ENCODE measurements around the gene CAB39.

Gene CAB39

GRCh38 chr2:230761704-230762103 lies 49.1 kb downstream of the CAB39 start:
- peaks cover 2 to 28% (median 24%) of the 10 kb centered on the region in 5 donors for H3K4me1 ChIP-seq (ENCODE audit: control insufficient read depth in 5 of 5, insufficient read depth in 5 of 5, low read length in 5 of 5)
- H3K27me3 ChIP-seq (ENCODE audit: control insufficient read depth in 5 of 5, insufficient read depth in 4 of 5, low read length in 5 of 5) = no peaks in the 10 kb centered on the region
- peaks cover 17 to 49% (median 25%) of the 10 kb centered on the region in 5 donors for H3K36me3 ChIP-seq (ENCODE audit: control insufficient read depth in 5 of 5, insufficient read depth in 5 of 5, low read length in 5 of 5)
- no peak overlapping the region for H3K27ac ChIP-seq (ENCODE audit: low read depth, low read length)
- H3K9me3 ChIP-seq (ENCODE audit: control insufficient read depth in 5 of 5, low read length in 5 of 5) = no peaks in the 10 kb centered on the region
- no peak overlapping the region for H3K9ac ChIP-seq (ENCODE audit: low read length in 5 of 5)
- no peak overlapping the region for H3K4me3 ChIP-seq (ENCODE audit: low read depth in 1 of 5, low read length in 5 of 5)

- H3K4me3 ChIP-seq (ENCODE audit: low read depth in 1 of 5, low read length in 5 of 5) = no peak overlapping the region
- peaks cover 18 to 54% (median 31%) of the 10 kb centered on the region in 5 donors for H3K36me3 ChIP-seq (ENCODE audit: control insufficient read depth in 5 of 5, insufficient read depth in 5 of 5, low read length in 5 of 5)
- H3K4me1 ChIP-seq (ENCODE audit: control insufficient read depth in 5 of 5, insufficient read depth in 5 of 5, low read length in 5 of 5) = peaks cover 2 to 23% (median 21%) of the 10 kb centered on the region in 5 donors
- H3K27me3 ChIP-seq (ENCODE audit: control insufficient read depth in 5 of 5, insufficient read depth in 4 of 5, low read length in 5 of 5) = no peaks in the 10 kb centered on the region
- H3K9me3 ChIP-seq (ENCODE audit: control insufficient read depth in 5 of 5, low read length in 5 of 5) = no peaks in the 10 kb centered on the region
- no peak overlapping the region for H3K9ac ChIP-seq (ENCODE audit: low read length in 5 of 5)
- H3K27ac ChIP-seq (ENCODE audit: low read depth, low read length) = no peak overlapping the region
Measured at GRCh38 chr2:230762317-230762896, 49.8 kb downstream of the CAB39 start.

GRCh38 chr2:230764346-230764745 lies 51.7 kb downstream of the CAB39 start:
- no peaks in the 10 kb centered on the region for H3K27me3 ChIP-seq (ENCODE audit: control insufficient read depth in 5 of 5, insufficient read depth in 4 of 5, low read length in 5 of 5)
- no peak overlapping the region for H3K27ac ChIP-seq (ENCODE audit: low read depth, low read length)
- H3K4me3 ChIP-seq (ENCODE audit: low read depth in 1 of 5, low read length in 5 of 5) = no peak overlapping the region
- H3K9me3 ChIP-seq (ENCODE audit: control insufficient read depth in 5 of 5, low read length in 5 of 5) = no peaks in the 10 kb centered on the region
- no peak overlapping the region for H3K9ac ChIP-seq (ENCODE audit: low read length in 5 of 5)
- peaks cover 22 to 59% (median 35%) of the 10 kb centered on the region in 5 donors for H3K36me3 ChIP-seq (ENCODE audit: control insufficient read depth in 5 of 5, insufficient read depth in 5 of 5, low read length in 5 of 5)
- peaks cover under 1 to 7% (median 5%) of the 10 kb centered on the region in 5 donors for H3K4me1 ChIP-seq (ENCODE audit: control insufficient read depth in 5 of 5, insufficient read depth in 5 of 5, low read length in 5 of 5)

GRCh38 chr2:230765611-230766300 lies 53.1 kb downstream of the CAB39 start:
- Histone ChIP-seq H3K9ac (ENCODE audit: low read length in 5 of 5) (no peak overlapping the region), H3K36me3 (ENCODE audit: control insufficient read depth in 5 of 5, insufficient read depth in 5 of 5, low read length in 5 of 5) (peaks cover 22 to 54% (median 31%) of the 10 kb centered on the region in 5 donors), H3K9me3 (ENCODE audit: control insufficient read depth in 5 of 5, low read length in 5 of 5) (no peaks in the 10 kb centered on the region), H3K4me3 (ENCODE audit: low read depth in 1 of 5, low read length in 5 of 5) (no peak overlapping the region), H3K27ac (ENCODE audit: low read depth, low read length) (no peak overlapping the region), H3K27me3 (ENCODE audit: control insufficient read depth in 5 of 5, insufficient read depth in 4 of 5, low read length in 5 of 5) (no peaks in the 10 kb centered on the region), H3K4me1 (ENCODE audit: control insufficient read depth in 5 of 5, insufficient read depth in 5 of 5, low read length in 5 of 5) (peaks cover 0 to 6% (median 0%) of the 10 kb centered on the region in 5 donors)

GRCh38 chr2:230767862-230768388 lies 55.3 kb downstream of the CAB39 start:
- Histone ChIP-seq H3K4me1 (ENCODE audit: control insufficient read depth in 5 of 5, insufficient read depth in 5 of 5, low read length in 5 of 5) (peaks cover 0 to 6% (median 0%) of the 10 kb centered on the region in 5 donors), H3K4me3 (ENCODE audit: low read depth in 1 of 5, low read length in 5 of 5) (no peak overlapping the region), H3K9me3 (ENCODE audit: control insufficient read depth in 5 of 5, low read length in 5 of 5) (peaks cover 0 to 3% (median 0%) of the 10 kb centered on the region in 5 donors), H3K27me3 (ENCODE audit: control insufficient read depth in 5 of 5, insufficient read depth in 4 of 5, low read length in 5 of 5) (no peaks in the 10 kb centered on the region), H3K27ac (ENCODE audit: low read depth, low read length) (no peak overlapping the region), H3K36me3 (ENCODE audit: control insufficient read depth in 5 of 5, insufficient read depth in 5 of 5, low read length in 5 of 5) (peaks cover 14 to 35% (median 21%) of the 10 kb centered on the region in 5 donors), H3K9ac (ENCODE audit: low read length in 5 of 5) (no peak overlapping the region)

GRCh38 chr2:230770804-230771203 lies 58.2 kb downstream of the CAB39 start:
- H3K4me3 ChIP-seq (ENCODE audit: low read depth in 1 of 5, low read length in 5 of 5) = no peak overlapping the region
- peaks cover 9 to 15% (median 10%) of the 10 kb centered on the region in 5 donors for H3K36me3 ChIP-seq (ENCODE audit: control insufficient read depth in 5 of 5, insufficient read depth in 5 of 5, low read length in 5 of 5)
- peaks cover 0 to 3% (median 0%) of the 10 kb centered on the region in 5 donors for H3K9me3 ChIP-seq (ENCODE audit: control insufficient read depth in 5 of 5, low read length in 5 of 5)
- H3K27ac ChIP-seq (ENCODE audit: low read depth, low read length) = no peak overlapping the region
- H3K4me1 ChIP-seq (ENCODE audit: control insufficient read depth in 5 of 5, insufficient read depth in 5 of 5, low read length in 5 of 5) = peaks cover 0 to 9% (median 7%) of the 10 kb centered on the region in 5 donors
- no peaks in the 10 kb centered on the region for H3K27me3 ChIP-seq (ENCODE audit: control insufficient read depth in 5 of 5, insufficient read depth in 4 of 5, low read length in 5 of 5)
- H3K9ac ChIP-seq (ENCODE audit: low read length in 5 of 5) = no peak overlapping the region

- Histone ChIP-seq H3K4me1 (ENCODE audit: control insufficient read depth in 5 of 5, insufficient read depth in 5 of 5, low read length in 5 of 5) (peaks cover 0 to 14% (median 11%) of the 10 kb centered on the region in 5 donors), H3K9me3 (ENCODE audit: control insufficient read depth in 5 of 5, low read length in 5 of 5) (peaks cover 0 to 3% (median 0%) of the 10 kb centered on the region in 5 donors), H3K27me3 (ENCODE audit: control insufficient read depth in 5 of 5, insufficient read depth in 4 of 5, low read length in 5 of 5) (no peaks in the 10 kb centered on the region), H3K9ac (ENCODE audit: low read length in 5 of 5) (no peak overlapping the region), H3K4me3 (ENCODE audit: low read depth in 1 of 5, low read length in 5 of 5) (no peak overlapping the region), H3K27ac (ENCODE audit: low read depth, low read length) (no peak overlapping the region), H3K36me3 (ENCODE audit: control insufficient read depth in 5 of 5, insufficient read depth in 5 of 5, low read length in 5 of 5) (peaks cover 4 to 10% (median 5%) of the 10 kb centered on the region in 5 donors)
Measured at GRCh38 chr2:230772156-230772555, 59.5 kb downstream of the CAB39 start.

GRCh38 chr2:230773039-230773773 lies 60.6 kb downstream of the CAB39 start:
- Histone ChIP-seq H3K27ac (ENCODE audit: low read depth, low read length) (no peak overlapping the region), H3K9ac (ENCODE audit: low read length in 5 of 5) (no peak overlapping the region), H3K36me3 (ENCODE audit: control insufficient read depth in 5 of 5, insufficient read depth in 5 of 5, low read length in 5 of 5) (peaks cover 0 to 6% (median 0%) of the 10 kb centered on the region in 5 donors), H3K4me1 (ENCODE audit: control insufficient read depth in 5 of 5, insufficient read depth in 5 of 5, low read length in 5 of 5) (peaks cover 1 to 18% (median 13%) of the 10 kb centered on the region in 5 donors), H3K27me3 (ENCODE audit: control insufficient read depth in 5 of 5, insufficient read depth in 4 of 5, low read length in 5 of 5) (no peaks in the 10 kb centered on the region), H3K9me3 (ENCODE audit: control insufficient read depth in 5 of 5, low read length in 5 of 5) (peaks cover 0 to 3% (median 0%) of the 10 kb centered on the region in 5 donors), H3K4me3 (ENCODE audit: low read depth in 1 of 5, low read length in 5 of 5) (no peak overlapping the region)

- peaks cover 0 to 3% (median 0%) of the 10 kb centered on the region in 5 donors for H3K9me3 ChIP-seq (ENCODE audit: control insufficient read depth in 5 of 5, low read length in 5 of 5)
- H3K27ac ChIP-seq (ENCODE audit: low read depth, low read length) = no peak overlapping the region
- peaks cover 4 to 28% (median 18%) of the 10 kb centered on the region in 5 donors for H3K4me1 ChIP-seq (ENCODE audit: control insufficient read depth in 5 of 5, insufficient read depth in 5 of 5, low read length in 5 of 5)
- H3K36me3 ChIP-seq (ENCODE audit: control insufficient read depth in 5 of 5, insufficient read depth in 5 of 5, low read length in 5 of 5) = peaks cover 0 to 2% (median 0%) of the 10 kb centered on the region in 5 donors
- H3K9ac ChIP-seq (ENCODE audit: low read length in 5 of 5) = no peak overlapping the region
- no peaks in the 10 kb centered on the region for H3K27me3 ChIP-seq (ENCODE audit: control insufficient read depth in 5 of 5, insufficient read depth in 4 of 5, low read length in 5 of 5)
- H3K4me3 ChIP-seq (ENCODE audit: low read depth in 1 of 5, low read length in 5 of 5) = no peak overlapping the region
Measured at GRCh38 chr2:230774348-230774951, 61.8 kb downstream of the CAB39 start.

Data from subcutaneous abdominal adipose tissue (tissue), 5 donors.